ENCODE measurements around the gene ZSWIM1. TPM values are rescaled to one million over a fixed set of nuclear protein-coding genes. Genes with fewer than 3 reads are reported as not detected.

The ZSWIM1 gene
- total and polyA plus RNA-seq, 2 of the 13 experiments (the other 11 are each of a cell fraction or from before 2014, with no cell fraction given): 9.5 to 11.7 TPM

DNA sequence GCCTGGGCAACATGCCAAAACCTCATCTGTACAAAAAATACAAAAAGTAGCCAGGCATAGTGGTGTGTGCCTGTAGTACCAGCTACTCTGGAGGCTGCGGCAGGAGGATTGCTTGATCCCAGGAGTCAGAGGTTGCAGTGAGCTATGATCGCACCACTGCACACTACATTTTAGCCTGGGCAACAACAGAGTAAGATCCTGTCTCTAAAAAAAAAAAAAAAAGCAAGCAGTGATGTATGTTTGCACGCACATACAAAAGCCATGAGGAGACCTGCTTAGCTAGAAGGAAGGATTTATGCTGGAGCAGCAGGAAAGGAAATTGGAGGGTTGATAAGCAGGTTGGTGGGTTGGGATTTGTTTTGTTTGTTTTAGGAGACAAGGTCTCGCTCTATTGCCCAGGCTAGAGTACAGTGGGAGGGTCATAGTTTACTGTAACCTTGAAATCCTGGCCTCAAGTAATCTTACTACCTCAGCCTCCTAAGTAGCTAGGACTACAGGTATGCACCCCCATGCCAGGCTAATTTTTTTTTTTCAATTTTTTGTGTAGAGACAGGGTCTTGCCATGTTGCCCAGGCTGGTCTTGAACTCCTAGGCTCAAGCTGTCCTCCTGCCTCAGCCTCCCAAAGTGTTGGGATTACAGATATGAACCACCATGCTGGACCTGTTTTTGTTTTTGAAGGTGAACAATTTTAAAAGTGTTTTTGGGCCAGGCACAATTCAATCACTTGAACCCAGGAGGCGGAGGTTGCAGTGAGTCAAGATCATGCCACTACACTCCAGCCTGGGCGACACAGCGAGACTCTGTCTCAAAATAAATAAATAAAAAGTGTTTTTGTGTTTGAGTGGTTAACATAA, 19.6 kb upstream of the ZSWIM1 start (continued):
- TF ChIP-seq, protein P1, sequence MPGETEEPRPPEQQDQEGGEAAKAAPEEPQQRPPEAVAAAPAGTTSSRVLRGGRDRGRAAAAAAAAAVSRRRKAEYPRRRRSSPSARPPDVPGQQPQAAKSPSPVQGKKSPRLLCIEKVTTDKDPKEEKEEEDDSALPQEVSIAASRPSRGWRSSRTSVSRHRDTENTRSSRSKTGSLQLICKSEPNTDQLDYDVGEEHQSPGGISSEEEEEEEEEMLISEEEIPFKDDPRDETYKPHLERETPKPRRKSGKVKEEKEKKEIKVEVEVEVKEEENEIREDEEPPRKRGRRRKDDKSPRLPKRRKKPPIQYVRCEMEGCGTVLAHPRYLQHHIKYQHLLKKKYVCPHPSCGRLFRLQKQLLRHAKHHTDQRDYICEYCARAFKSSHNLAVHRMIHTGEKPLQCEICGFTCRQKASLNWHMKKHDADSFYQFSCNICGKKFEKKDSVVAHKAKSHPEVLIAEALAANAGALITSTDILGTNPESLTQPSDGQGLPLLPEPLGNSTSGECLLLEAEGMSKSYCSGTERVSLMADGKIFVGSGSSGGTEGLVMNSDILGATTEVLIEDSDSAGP (CRISPR knock-in tag; IDR thresholded peaks at IDR 0.05; ENCODE audit: borderline replicate concordance): peak; percentile 27; the same call in 1 of the 2 replicates
- no peak for TF ChIP-seq ZFP62 (CRISPR knock-in tag; IDR thresholded peaks at IDR 0.05)
- TF ChIP-seq SOX6 (IDR thresholded peaks at IDR 0.05): no peak
- peak; percentile 56 for TF ChIP-seq SOX6 (CRISPR knock-in tag; IDR thresholded peaks at IDR 0.05)
- TF ChIP-seq CENPX (CRISPR knock-in tag; IDR thresholded peaks at IDR 0.05): no peak
- TF ChIP-seq ZFYVE20 (CRISPR knock-in tag; IDR thresholded peaks at IDR 0.05; ENCODE audit: borderline replicate concordance, low read depth): no peak
- TF ChIP-seq, protein P2, sequence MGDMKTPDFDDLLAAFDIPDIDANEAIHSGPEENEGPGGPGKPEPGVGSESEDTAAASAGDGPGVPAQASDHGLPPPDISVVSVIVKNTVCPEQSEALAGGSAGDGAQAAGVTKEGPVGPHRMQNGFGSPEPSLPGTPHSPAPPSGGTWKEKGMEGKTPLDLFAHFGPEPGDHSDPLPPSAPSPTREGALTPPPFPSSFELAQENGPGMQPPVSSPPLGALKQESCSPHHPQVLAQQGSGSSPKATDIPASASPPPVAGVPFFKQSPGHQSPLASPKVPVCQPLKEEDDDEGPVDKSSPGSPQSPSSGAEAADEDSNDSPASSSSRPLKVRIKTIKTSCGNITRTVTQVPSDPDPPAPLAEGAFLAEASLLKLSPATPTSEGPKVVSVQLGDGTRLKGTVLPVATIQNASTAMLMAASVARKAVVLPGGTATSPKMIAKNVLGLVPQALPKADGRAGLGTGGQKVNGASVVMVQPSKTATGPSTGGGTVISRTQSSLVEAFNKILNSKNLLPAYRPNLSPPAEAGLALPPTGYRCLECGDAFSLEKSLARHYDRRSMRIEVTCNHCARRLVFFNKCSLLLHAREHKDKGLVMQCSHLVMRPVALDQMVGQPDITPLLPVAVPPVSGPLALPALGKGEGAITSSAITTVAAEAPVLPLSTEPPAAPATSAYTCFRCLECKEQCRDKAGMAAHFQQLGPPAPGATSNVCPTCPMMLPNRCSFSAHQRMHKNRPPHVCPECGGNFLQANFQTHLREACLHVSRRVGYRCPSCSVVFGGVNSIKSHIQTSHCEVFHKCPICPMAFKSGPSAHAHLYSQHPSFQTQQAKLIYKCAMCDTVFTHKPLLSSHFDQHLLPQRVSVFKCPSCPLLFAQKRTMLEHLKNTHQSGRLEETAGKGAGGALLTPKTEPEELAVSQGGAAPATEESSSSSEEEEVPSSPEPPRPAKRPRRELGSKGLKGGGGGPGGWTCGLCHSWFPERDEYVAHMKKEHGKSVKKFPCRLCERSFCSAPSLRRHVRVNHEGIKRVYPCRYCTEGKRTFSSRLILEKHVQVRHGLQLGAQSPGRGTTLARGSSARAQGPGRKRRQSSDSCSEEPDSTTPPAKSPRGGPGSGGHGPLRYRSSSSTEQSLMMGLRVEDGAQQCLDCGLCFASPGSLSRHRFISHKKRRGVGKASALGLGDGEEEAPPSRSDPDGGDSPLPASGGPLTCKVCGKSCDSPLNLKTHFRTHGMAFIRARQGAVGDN (CRISPR knock-in tag; IDR thresholded peaks at IDR 0.05): no peak
- peak; percentile 60; the same call in 1 of the 2 replicates for TF ChIP-seq ZNF460 (CRISPR knock-in tag; IDR thresholded peaks at IDR 0.05; ENCODE audit: borderline replicate concordance)
- TF ChIP-seq, protein P3, sequence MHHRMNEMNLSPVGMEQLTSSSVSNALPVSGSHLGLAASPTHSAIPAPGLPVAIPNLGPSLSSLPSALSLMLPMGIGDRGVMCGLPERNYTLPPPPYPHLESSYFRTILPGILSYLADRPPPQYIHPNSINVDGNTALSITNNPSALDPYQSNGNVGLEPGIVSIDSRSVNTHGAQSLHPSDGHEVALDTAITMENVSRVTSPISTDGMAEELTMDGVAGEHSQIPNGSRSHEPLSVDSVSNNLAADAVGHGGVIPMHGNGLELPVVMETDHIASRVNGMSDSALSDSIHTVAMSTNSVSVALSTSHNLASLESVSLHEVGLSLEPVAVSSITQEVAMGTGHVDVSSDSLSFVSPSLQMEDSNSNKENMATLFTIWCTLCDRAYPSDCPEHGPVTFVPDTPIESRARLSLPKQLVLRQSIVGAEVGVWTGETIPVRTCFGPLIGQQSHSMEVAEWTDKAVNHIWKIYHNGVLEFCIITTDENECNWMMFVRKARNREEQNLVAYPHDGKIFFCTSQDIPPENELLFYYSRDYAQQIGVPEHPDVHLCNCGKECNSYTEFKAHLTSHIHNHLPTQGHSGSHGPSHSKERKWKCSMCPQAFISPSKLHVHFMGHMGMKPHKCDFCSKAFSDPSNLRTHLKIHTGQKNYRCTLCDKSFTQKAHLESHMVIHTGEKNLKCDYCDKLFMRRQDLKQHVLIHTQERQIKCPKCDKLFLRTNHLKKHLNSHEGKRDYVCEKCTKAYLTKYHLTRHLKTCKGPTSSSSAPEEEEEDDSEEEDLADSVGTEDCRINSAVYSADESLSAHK (CRISPR knock-in tag; IDR thresholded peaks at IDR 0.05; ENCODE audit: borderline replicate concordance): no peak
- TF ChIP-seq LCORL (IDR thresholded peaks at IDR 0.05): no peak
- TF ChIP-seq LCORL (CRISPR knock-in tag; IDR thresholded peaks at IDR 0.05): 0 out of 2 replicates have a peak, but pooled peaks have one; percentile 9
- TF ChIP-seq ZNF703 (CRISPR knock-in tag; IDR thresholded peaks at IDR 0.05; ENCODE audit: borderline replicate concordance): no peak
- TF ChIP-seq, protein P4, sequence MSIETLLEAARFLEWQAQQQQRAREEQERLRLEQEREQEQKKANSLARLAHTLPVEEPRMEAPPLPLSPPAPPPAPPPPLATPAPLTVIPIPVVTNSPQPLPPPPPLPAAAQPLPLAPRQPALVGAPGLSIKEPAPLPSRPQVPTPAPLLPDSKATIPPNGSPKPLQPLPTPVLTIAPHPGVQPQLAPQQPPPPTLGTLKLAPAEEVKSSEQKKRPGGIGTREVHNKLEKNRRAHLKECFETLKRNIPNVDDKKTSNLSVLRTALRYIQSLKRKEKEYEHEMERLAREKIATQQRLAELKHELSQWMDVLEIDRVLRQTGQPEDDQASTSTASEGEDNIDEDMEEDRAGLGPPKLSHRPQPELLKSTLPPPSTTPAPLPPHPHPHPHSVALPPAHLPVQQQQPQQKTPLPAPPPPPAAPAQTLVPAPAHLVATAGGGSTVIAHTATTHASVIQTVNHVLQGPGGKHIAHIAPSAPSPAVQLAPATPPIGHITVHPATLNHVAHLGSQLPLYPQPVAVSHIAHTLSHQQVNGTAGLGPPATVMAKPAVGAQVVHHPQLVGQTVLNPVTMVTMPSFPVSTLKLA (IDR thresholded peaks at IDR 0.05): no peak
- TF ChIP-seq HNRNPL (IDR thresholded peaks at IDR 0.05; ENCODE audit: low read depth, low read length): no peak
- TF ChIP-seq, protein P5, sequence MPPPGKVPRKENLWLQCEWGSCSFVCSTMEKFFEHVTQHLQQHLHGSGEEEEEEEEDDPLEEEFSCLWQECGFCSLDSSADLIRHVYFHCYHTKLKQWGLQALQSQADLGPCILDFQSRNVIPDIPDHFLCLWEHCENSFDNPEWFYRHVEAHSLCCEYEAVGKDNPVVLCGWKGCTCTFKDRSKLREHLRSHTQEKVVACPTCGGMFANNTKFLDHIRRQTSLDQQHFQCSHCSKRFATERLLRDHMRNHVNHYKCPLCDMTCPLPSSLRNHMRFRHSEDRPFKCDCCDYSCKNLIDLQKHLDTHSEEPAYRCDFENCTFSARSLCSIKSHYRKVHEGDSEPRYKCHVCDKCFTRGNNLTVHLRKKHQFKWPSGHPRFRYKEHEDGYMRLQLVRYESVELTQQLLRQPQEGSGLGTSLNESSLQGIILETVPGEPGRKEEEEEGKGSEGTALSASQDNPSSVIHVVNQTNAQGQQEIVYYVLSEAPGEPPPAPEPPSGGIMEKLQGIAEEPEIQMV (CRISPR knock-in tag; IDR thresholded peaks at IDR 0.05; ENCODE audit: low read depth): no peak
- TF ChIP-seq ZNF713 (CRISPR knock-in tag; IDR thresholded peaks at IDR 0.05): no peak
